HFF-Myc (cell line): ENCODE results near the gene WNK2.

Experiments
- DNase-seq: peaks from one replicate; pipeline ENCODE4 v3.0.0-alpha.2; 2011; ENCODE audit warnings: low read depth; ENCODE audit errors: extremely low read depth
- H3K4me3 ChIP-seq: replicated peaks from 2 replicates; pipeline ENCODE4 v1.5.1; 2011; ENCODE audit warnings: low read depth, mild to moderate bottlenecking, control low read depth, low read length
- TF ChIP-seq, protein P1 (sequence below): IDR thresholded peaks from 2 replicates; pipeline ENCODE4 v1.5.1; 2012; ENCODE audit warnings: mild to moderate bottlenecking, low read depth, low read length, control low read depth; ENCODE audit errors: missing control alignments

The WNK2 gene

DNA sequence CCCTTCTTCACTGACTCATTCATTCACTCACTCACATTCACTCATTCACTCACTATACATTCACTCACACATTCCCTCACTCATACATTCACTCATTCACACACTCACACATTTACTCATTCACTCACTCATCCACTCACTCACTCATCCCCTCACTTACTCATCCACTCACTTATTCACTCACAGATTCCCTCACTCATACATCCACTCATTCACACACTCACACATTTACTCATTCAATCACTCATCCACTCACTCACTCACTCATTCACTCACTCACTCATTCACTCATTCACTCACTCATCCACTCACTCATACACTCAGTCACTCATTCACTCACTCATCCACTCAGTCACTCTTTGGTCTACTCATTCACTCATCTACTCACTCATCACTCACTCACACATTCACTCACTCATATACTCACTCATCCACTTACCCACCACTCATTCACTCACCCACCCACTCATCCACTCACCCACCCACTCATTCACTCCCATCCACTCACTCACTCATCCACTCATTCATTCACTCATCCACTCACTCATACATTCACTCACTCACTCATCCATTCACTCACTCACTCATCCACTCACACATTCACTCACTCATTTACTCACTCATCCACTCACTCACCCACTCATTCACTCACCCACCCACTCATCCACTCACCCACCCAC, 27.2 kb downstream of the WNK2 start:
- DNase-seq: no peak
- TF ChIP-seq, protein P1, sequence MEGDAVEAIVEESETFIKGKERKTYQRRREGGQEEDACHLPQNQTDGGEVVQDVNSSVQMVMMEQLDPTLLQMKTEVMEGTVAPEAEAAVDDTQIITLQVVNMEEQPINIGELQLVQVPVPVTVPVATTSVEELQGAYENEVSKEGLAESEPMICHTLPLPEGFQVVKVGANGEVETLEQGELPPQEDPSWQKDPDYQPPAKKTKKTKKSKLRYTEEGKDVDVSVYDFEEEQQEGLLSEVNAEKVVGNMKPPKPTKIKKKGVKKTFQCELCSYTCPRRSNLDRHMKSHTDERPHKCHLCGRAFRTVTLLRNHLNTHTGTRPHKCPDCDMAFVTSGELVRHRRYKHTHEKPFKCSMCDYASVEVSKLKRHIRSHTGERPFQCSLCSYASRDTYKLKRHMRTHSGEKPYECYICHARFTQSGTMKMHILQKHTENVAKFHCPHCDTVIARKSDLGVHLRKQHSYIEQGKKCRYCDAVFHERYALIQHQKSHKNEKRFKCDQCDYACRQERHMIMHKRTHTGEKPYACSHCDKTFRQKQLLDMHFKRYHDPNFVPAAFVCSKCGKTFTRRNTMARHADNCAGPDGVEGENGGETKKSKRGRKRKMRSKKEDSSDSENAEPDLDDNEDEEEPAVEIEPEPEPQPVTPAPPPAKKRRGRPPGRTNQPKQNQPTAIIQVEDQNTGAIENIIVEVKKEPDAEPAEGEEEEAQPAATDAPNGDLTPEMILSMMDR: no peak
- no peak overlapping the region for H3K4me3 ChIP-seq

DNA sequence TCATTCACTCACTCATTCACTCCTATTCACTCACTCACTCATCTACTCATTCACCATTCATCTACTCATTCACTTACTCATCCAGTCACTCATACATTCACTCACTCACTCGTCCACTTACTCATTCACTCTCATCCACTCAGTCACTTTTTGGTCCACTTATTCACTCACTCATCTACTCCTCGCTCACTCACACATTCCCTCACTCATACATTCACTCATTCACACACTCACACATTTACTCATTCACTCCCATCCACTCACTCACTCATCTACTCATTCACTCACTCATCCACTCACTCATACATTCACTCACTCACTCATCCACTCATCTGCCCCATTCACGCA, 27.7 kb downstream of the WNK2 start:
- TF ChIP-seq, protein P1: no peak
- H3K4me3 ChIP-seq: no peak overlapping the region
- DNase-seq: no peak

DNA sequence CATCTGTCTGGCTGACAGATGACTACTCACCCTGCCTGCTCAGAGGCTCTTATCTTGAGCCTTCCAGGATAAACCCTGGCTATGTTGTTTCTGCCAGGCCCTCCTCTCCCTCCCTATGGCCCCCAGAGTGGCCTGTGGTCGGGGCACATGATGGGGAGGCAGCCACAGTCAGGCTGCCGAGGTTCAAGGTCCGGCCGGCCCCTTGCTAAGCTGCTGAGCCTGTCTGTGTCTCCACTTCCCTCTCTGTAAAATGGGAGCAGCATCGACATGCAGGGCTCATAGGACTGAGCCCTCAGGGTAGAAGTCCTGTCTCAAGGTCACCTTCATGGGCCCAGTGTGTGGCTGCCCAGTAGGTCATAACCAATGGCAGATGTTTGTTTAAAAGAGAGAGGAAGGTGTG, 28.5 kb downstream of the WNK2 start:
- TF ChIP-seq, protein P1: no peak
- DNase-seq: no peak
- no peak overlapping the region for H3K4me3 ChIP-seq

DNA sequence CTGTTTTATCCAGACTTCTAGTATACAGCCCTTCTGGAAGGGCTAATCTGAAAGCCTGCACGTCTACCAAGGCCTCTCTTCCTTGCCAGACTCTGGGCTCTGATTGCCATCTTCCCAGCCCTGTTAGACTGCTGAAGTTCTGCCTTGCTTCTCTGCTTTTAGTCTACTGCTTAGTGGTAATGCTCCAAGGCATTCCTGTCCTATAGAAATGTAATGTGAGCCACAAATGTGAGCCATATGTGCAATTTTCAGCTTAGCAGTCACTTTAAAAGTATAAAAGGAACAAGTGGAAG, 32.1 kb downstream of the WNK2 start:
- no peak for DNase-seq
- TF ChIP-seq, protein P1: no peak
- H3K4me3 ChIP-seq: no peak overlapping the region

DNA sequence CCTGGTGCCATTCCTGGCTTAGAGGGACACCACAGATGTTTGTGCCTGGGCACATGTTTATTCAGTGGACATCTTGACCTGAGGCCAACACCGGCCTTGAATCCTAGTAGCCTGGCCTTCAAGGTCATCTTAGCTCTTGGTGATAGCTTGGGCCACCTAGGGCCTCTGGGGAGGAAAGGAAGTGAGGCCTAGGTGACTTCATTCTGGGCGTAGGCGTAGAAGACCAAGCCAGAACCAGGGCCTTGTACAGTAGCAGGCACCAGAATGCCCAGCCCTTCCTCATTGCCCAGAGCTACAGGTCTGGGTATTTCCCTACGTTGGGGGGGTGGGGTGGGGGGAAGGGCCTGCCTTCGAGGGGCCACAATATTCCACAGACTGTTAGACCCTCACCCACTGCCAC, 33.8 kb downstream of the WNK2 start:
- no peak overlapping the region for H3K4me3 ChIP-seq
- TF ChIP-seq, protein P1: no peak
- no peak for DNase-seq

DNA sequence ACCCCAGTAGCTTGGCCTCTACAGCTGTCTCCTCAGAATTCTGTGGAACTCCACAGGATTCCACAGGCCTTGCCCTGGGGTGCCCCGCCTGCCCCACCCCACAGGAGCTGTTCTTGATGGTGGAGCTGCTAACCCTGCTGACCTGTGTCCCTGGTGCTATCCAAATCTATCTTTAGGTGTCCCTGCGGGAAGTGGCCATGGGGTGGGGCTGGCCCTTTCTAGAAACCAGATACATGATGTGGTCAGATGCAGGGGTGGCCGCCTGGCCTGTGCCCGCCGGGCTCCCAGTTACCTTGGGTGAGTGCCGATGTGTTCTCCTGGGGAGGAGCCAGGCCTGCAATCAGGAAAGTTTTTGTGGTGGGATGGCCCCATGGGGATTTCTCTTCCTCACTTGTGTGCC, 34.2 kb downstream of the WNK2 start:
- TF ChIP-seq, protein P1: no peak
- no peak for DNase-seq
- H3K4me3 ChIP-seq: no peak overlapping the region
